Measurements from ENCODE around the gene SLC41A1. TPM values are rescaled to one million over a fixed set of nuclear protein-coding genes. Genes with fewer than 3 reads are reported as not detected.

Gene SLC41A1
- total and polyA plus RNA-seq, 4 experiments from 2014 or later: 9.1 to 26.3 (median 20.2) TPM

DNA sequence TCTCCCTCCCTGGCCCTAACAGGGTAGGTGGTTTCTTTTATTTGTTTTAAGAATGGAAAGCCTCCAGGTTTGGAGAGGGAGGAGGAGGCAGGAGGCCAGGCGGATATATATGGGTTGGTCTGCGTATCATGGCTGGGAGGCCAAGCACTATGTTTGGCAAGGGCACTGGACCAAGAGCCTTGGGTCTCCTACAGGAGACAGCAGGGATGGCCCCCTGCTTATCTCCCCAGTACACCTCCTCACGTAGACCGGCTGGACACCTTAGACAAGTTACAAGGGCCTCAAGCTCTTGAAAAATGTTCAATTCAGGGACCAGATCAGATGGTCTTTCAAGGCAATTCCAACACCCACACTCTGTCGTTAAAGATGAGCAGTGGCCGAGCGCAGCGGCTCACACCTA is 10.9 kb downstream of the SLC41A1 start:
- Histone ChIP-seq H3K27me3 (ENCODE audit: insufficient read depth, low read length) (no peaks in the 10 kb centered on the region), H3K27ac (ENCODE audit: low read depth, low read length) (no peak overlapping the region), H3K4me1 (ENCODE audit: insufficient read depth, low read length) (peaks cover 30% of the 10 kb centered on the region), H3K4me3 (ENCODE audit: low read length in 2 of 2) (no peak overlapping the region), H3K36me3 (ENCODE audit: insufficient read depth, low read length) (peaks cover 25% of the 10 kb centered on the region), H3K9me3 (ENCODE audit: control insufficient read depth in 1 of 2, low read length in 2 of 2) (no peaks in the 10 kb centered on the region)
- Mint-ChIP-seq H3K27ac (no peak overlapping the region), H3K9me3 (no peaks in the 10 kb centered on the region), H3K36me3 (peaks cover 26 to 38% of the 10 kb centered on the region in 2 donors), H3K4me1 (peaks cover 26 to 49% (median 36%) of the 10 kb centered on the region in 4 donors), H3K27me3 (no peaks in the 10 kb centered on the region), H3K4me3 (no peak overlapping the region)
- POLR2A ChIA-PET (ENCODE audit: partially characterized antibody): no interaction called here
- intact Hi-C loops (cut with micrococcal nuclease): no loop called here
- CTCF ChIA-PET (ENCODE audit: partially characterized antibody): no interaction called here
- no peak for DNase-seq

- Histone ChIP-seq H3K27ac (ENCODE audit: low read depth, low read length) (no peak overlapping the region), H3K4me1 (ENCODE audit: insufficient read depth, low read length) (peaks cover 21% of the 10 kb centered on the region), H3K4me3 (ENCODE audit: low read length in 2 of 2) (no peak overlapping the region), H3K27me3 (ENCODE audit: insufficient read depth, low read length) (no peaks in the 10 kb centered on the region), H3K9me3 (ENCODE audit: control insufficient read depth in 1 of 2, low read length in 2 of 2) (no peaks in the 10 kb centered on the region), H3K36me3 (ENCODE audit: insufficient read depth, low read length) (peaks cover 34% of the 10 kb centered on the region)
- no peak for DNase-seq
- peaks cover 20 to 40% (median 27%) of the 10 kb centered on the region in 4 donors for H3K4me1 Mint-ChIP-seq
- no peaks in the 10 kb centered on the region for H3K27me3 Mint-ChIP-seq
- POLR2A ChIA-PET (ENCODE audit: partially characterized antibody): no interaction called here
- no peak overlapping the region for H3K4me3 Mint-ChIP-seq
- H3K27ac Mint-ChIP-seq: peak overlapping the region in 1 of 7 donors; percentile 79
- H3K36me3 Mint-ChIP-seq: peaks cover 32 to 47% of the 10 kb centered on the region in 2 donors
- H3K9me3 Mint-ChIP-seq: no peaks in the 10 kb centered on the region
- CTCF ChIA-PET (ENCODE audit: partially characterized antibody): interaction anchor here (1.4 kb wide), 1 partner anchor 9 kb away, joined by 4 read pairs; no protein-coding TSS in a partner anchor
- intact Hi-C loops (cut with micrococcal nuclease): no loop called here
Measured at GRCh38 chr1:205800981-205801703, 11.9 kb downstream of the SLC41A1 start.

- H3K36me3 ChIP-seq (ENCODE audit: insufficient read depth, low read length): peaks cover 39% of the 10 kb centered on the region
- DNase-seq: no peak
- Mint-ChIP-seq H3K9me3 (no peaks in the 10 kb centered on the region), H3K4me1 (peaks cover 13 to 33% (median 20%) of the 10 kb centered on the region in 4 donors), H3K36me3 (peaks cover 36 to 53% of the 10 kb centered on the region in 2 donors), H3K27ac (peak overlapping the region in 1 of 7 donors; percentile 51), H3K4me3 (no peak overlapping the region), H3K27me3 (no peaks in the 10 kb centered on the region)
- ChIA-PET CTCF (ENCODE audit: partially characterized antibody) (interaction anchor here (1.4 kb wide), 1 partner anchor 9 kb away, joined by 4 read pairs; no protein-coding TSS in a partner anchor), POLR2A (ENCODE audit: partially characterized antibody) (no interaction called here)
- H3K4me3 ChIP-seq (ENCODE audit: low read length in 2 of 2): no peak overlapping the region
- H3K27ac ChIP-seq (ENCODE audit: low read depth, low read length): no peak overlapping the region
- intact Hi-C loops (cut with micrococcal nuclease): no loop called here
- no peaks in the 10 kb centered on the region for H3K9me3 ChIP-seq (ENCODE audit: control insufficient read depth in 1 of 2, low read length in 2 of 2)
- H3K27me3 ChIP-seq (ENCODE audit: insufficient read depth, low read length): no peaks in the 10 kb centered on the region
- peaks cover 14% of the 10 kb centered on the region for H3K4me1 ChIP-seq (ENCODE audit: insufficient read depth, low read length)
Measured at GRCh38 chr1:205800427-205800826, 12.6 kb downstream of the SLC41A1 start.

DNA sequence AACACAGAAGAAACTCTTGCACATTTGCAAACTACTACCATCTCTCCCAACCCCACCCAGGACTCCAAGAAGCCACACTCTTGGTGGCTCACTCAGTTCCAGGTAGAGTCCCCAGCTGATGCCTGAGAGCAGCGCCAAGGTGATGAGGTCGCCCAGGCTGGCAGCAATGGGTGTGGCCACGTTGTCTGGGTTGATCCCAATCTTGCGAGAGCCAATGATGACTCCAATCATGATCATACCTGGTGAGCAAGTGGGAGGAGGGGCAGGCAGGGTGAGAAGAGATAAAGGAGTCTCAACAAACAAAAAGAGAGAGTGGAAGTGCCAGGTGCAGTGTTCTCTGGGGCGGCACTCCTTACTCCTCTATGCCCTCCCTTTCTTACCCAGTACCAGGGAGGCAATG is 14.4 kb downstream of the SLC41A1 start:
- H3K4me1 Mint-ChIP-seq: peaks cover 3 to 15% (median 6%) of the 10 kb centered on the region in 4 donors
- ChIA-PET CTCF (ENCODE audit: partially characterized antibody) (interaction anchor here (13.5 kb wide), 1 partner anchor 181 kb away, joined by 268 read pairs; no protein-coding TSS in a partner anchor), POLR2A (ENCODE audit: partially characterized antibody) (no interaction called here)
- peak overlapping the region in 2 of 7 donors; percentile 30 to 66 for H3K27ac Mint-ChIP-seq
- Histone ChIP-seq H3K27ac (ENCODE audit: low read depth, low read length) (no peak overlapping the region), H3K4me1 (ENCODE audit: insufficient read depth, low read length) (no peaks in the 10 kb centered on the region), H3K27me3 (ENCODE audit: insufficient read depth, low read length) (no peaks in the 10 kb centered on the region), H3K4me3 (ENCODE audit: low read length in 2 of 2) (no peak overlapping the region), H3K36me3 (ENCODE audit: insufficient read depth, low read length) (peaks cover 51% of the 10 kb centered on the region), H3K9me3 (ENCODE audit: control insufficient read depth in 1 of 2, low read length in 2 of 2) (no peaks in the 10 kb centered on the region)
- H3K36me3 Mint-ChIP-seq: peaks cover 47 to 66% of the 10 kb centered on the region in 2 donors
- no peaks in the 10 kb centered on the region for H3K9me3 Mint-ChIP-seq
- intact Hi-C loops (cut with micrococcal nuclease): no loop called here
- H3K27me3 Mint-ChIP-seq: no peaks in the 10 kb centered on the region
- DNase-seq: no peak
- no peak overlapping the region for H3K4me3 Mint-ChIP-seq

DNA sequence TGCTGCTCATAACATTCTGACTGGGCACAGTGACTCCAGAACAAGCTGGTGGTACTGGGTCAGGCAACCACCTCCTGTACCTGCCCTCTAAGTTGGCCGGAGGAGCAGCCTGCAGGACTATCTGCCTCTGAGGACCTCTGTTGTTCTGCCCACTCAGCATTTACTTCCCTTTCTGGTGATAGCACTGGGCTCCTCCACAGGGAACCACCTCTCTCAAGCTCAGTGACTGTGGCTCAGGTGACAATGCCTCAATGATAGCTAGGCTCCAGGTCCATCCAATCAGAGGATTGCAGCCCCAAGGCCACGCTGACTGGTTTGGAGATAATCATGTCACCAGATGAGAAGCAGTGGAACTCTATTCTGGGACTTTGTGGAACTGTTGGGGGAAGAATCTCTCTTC is 15.8 kb downstream of the SLC41A1 start:
- Mint-ChIP-seq H3K9me3 (no peaks in the 10 kb centered on the region), H3K27me3 (no peaks in the 10 kb centered on the region), H3K4me1 (peaks cover under 1 to 5% (median 4%) of the 10 kb centered on the region in 4 donors), H3K27ac (peak overlapping the region in 3 of 7 donors; percentile 1 to 35 (median 19)), H3K4me3 (no peak overlapping the region), H3K36me3 (peaks cover 56 to 77% of the 10 kb centered on the region in 2 donors)
- POLR2A ChIA-PET (ENCODE audit: partially characterized antibody): no interaction called here
- intact Hi-C loops (cut with micrococcal nuclease): no loop called here
- H3K27ac ChIP-seq (ENCODE audit: low read depth, low read length): no peak overlapping the region
- H3K27me3 ChIP-seq (ENCODE audit: insufficient read depth, low read length): no peaks in the 10 kb centered on the region
- peaks cover 51% of the 10 kb centered on the region for H3K36me3 ChIP-seq (ENCODE audit: insufficient read depth, low read length)
- no peaks in the 10 kb centered on the region for H3K4me1 ChIP-seq (ENCODE audit: insufficient read depth, low read length)
- DNase-seq: no peak
- H3K9me3 ChIP-seq (ENCODE audit: control insufficient read depth in 1 of 2, low read length in 2 of 2): no peaks in the 10 kb centered on the region
- CTCF ChIA-PET (ENCODE audit: partially characterized antibody): interaction anchor here (0.5 to 13.5 kb wide), 2 partner anchors 139 to 182 kb away, joined by 3 to 268 read pairs; no protein-coding TSS in a partner anchor
- H3K4me3 ChIP-seq (ENCODE audit: low read length in 2 of 2): no peak overlapping the region

DNA sequence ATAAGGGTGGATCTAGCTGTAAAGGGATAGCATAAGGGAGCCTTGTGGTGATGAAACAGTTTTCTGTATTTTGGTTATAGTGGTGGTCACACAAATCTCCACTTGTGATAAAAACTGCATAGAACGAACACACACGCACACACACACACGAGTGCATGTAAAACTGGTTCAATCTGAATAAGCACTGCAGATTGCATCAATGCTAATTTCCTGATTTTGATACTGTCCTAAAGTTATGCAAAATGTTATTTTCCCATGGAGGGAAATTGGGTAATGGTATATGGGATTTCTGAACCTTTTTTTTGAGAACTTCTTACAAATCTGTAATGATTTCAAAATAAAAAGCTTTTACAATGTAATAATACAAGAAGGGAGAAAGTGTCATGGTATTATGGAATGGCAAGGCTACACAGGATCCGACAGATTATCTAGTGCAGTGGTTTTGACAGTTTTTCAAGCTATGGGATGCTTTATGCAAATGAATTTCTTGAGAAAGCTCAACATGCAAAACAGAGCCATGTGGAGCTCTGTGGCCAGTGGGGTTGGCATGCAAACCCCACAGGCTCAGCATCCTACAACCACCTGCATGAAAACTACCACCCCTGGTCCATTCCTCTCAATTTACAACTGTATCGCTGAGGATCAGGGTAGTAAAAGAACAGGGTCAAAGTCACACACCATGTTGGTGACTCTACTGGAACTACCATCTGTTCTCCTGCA is 18.8 kb downstream of the SLC41A1 start:
- Mint-ChIP-seq H3K36me3 (peaks cover 74 to 92% of the 10 kb centered on the region in 2 donors), H3K4me1 (no peaks in the 10 kb centered on the region), H3K9me3 (no peaks in the 10 kb centered on the region), H3K4me3 (no peak overlapping the region), H3K27ac (peak overlapping the region in 2 of 7 donors; percentile 6 to 46), H3K27me3 (no peaks in the 10 kb centered on the region)
- H3K4me1 ChIP-seq (ENCODE audit: insufficient read depth, low read length): no peaks in the 10 kb centered on the region
- DNase-seq: no peak
- H3K4me3 ChIP-seq (ENCODE audit: low read length in 2 of 2): no peak overlapping the region
- intact Hi-C loops (cut with micrococcal nuclease): no loop called here
- CTCF ChIA-PET (ENCODE audit: partially characterized antibody): interaction anchor here (0.7 to 13.5 kb wide), 10 partner anchors 12 to 314 kb away, joined by 3 to 268 read pairs (median 6); partner anchors contain the start of gene RAB29
- no peak overlapping the region for H3K27ac ChIP-seq (ENCODE audit: low read depth, low read length)
- no peaks in the 10 kb centered on the region for H3K27me3 ChIP-seq (ENCODE audit: insufficient read depth, low read length)
- H3K9me3 ChIP-seq (ENCODE audit: control insufficient read depth in 1 of 2, low read length in 2 of 2): no peaks in the 10 kb centered on the region
- peaks cover 45% of the 10 kb centered on the region for H3K36me3 ChIP-seq (ENCODE audit: insufficient read depth, low read length)
- POLR2A ChIA-PET (ENCODE audit: partially characterized antibody): interaction anchor here (1.1 kb wide), 1 partner anchor 13 kb away, joined by 3 read pairs; no protein-coding TSS in a partner anchor
